Measurements from ENCODE around the gene SEC23A.
"Not testable (repeated sequence)": the region's sequence is repeated elsewhere in the genome, so short reads cannot be mapped to it uniquely, and the experiment has no call there.

The SEC23A gene

GRCh38 chr14:39102969-39103957, at the start of gene SEC23A:
Gene SEC23A, minus strand, starts transcription at chr14:39103235. Its CDS starts 7,117 bp downstream, at chr14:39096118.
- Histone ChIP-seq H3K27me3 (ENCODE audit: insufficient read depth, low read length, poor library complexity) (no peaks in the 10 kb centered on the region), H3K36me3 (ENCODE audit: insufficient read depth, low read length) (no peaks in the 10 kb centered on the region; the same call in 1 of the 2 replicates), H4K20me1 (ENCODE audit: insufficient read depth, low read length) (no peaks in the 10 kb centered on the region), H3K9ac (ENCODE audit: low read depth, low read length) (peak within 1 kb of the TSS; percentile 91), H3K79me2 (ENCODE audit: insufficient read depth, low read length) (peaks cover 54% of the 10 kb centered on the region), H3K4me1 (ENCODE audit: insufficient read depth, low read length) (peaks cover 42% of the 10 kb centered on the region), H2AFZ (ENCODE audit: low read depth, low read length) (peak within 1 kb of the TSS; percentile 93), H3K27ac (ENCODE audit: low read length) (peak within 1 kb of the TSS; percentile 91), H3K4me3 (ENCODE audit: low read depth in 1 of 2, low read length in 2 of 2) (peak within 1 kb of the TSS; percentile 71 to 93), H3K9me3 (ENCODE audit: insufficient read depth, low read length, severe bottlenecking) (no peaks in the 10 kb centered on the region), H3K4me2 (ENCODE audit: insufficient read depth, low read length) (peak within 1 kb of the TSS; percentile 74)
- TF ChIP-seq CTCF (IDR thresholded peaks at IDR 0.05; ENCODE audit: borderline replicate concordance, extremely low read depth, low read length, poor library complexity, severe bottlenecking) (peak; percentile 1), EZH2 (IDR thresholded peaks at IDR 0.05; ENCODE audit: borderline replicate concordance, low read depth, low read length, severe bottlenecking) (no peak)
- ATAC-seq (ENCODE audit: insufficient read depth, low read depth) (peak; percentile 96), DNase-seq (peak; percentile 88)

- no peak overlapping the region for H3K27ac ChIP-seq (ENCODE audit: low read length)
- no peaks in the 10 kb centered on the region for H3K79me2 ChIP-seq (ENCODE audit: insufficient read depth, low read length)
- no peak overlapping the region for H2AFZ ChIP-seq (ENCODE audit: low read depth, low read length)
- H4K20me1 ChIP-seq (ENCODE audit: insufficient read depth, low read length) = no peaks in the 10 kb centered on the region
- TF ChIP-seq EZH2 (IDR thresholded peaks at IDR 0.05; ENCODE audit: borderline replicate concordance, low read depth, low read length, severe bottlenecking) = no peak
- no peak for TF ChIP-seq CTCF (IDR thresholded peaks at IDR 0.05; ENCODE audit: borderline replicate concordance, extremely low read depth, low read length, poor library complexity, severe bottlenecking)
- DNase-seq (no peak), ATAC-seq (ENCODE audit: insufficient read depth, low read depth) (0 out of 3 replicates have a peak, but pooled peaks have one; percentile 17)
- H3K9ac ChIP-seq (ENCODE audit: low read depth, low read length) = no peak overlapping the region
- no peaks in the 10 kb centered on the region for H3K4me1 ChIP-seq (ENCODE audit: insufficient read depth, low read length)
- H3K4me3 ChIP-seq (ENCODE audit: low read depth in 1 of 2, low read length in 2 of 2) = no peak overlapping the region
- no peak overlapping the region for H3K4me2 ChIP-seq (ENCODE audit: insufficient read depth, low read length)
- H3K9me3 ChIP-seq (ENCODE audit: insufficient read depth, low read length, severe bottlenecking) = peaks cover 7% of the 10 kb centered on the region
- H3K27me3 ChIP-seq (ENCODE audit: insufficient read depth, low read length, poor library complexity) = no peaks in the 10 kb centered on the region
- peaks cover 33% of the 10 kb centered on the region for H3K36me3 ChIP-seq (ENCODE audit: insufficient read depth, low read length)
Measured at GRCh38 chr14:39145266-39145966, 42.4 kb upstream of the SEC23A start.

DNA sequence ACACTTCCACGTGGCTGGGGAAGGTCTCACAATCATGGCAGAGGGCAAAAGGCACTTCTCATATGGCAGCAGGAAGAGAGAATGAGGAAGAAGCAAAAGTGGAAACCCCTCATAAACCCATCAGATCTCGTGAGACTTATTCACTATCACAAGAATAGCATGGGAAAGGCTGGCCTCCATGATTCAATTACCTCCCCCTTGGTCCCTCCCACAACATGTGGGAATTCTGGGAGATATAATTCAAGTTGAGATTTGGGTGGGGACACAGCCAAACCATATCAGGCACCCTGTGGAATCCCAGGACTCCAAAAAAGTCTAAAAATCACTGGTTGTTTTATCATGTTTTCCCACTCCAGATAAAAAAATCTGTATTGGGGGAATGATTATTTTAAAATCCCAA, 40.2 kb upstream of the SEC23A start:
- H3K79me2 ChIP-seq (ENCODE audit: insufficient read depth, low read length); H2AFZ ChIP-seq (ENCODE audit: low read depth, low read length); H3K9ac ChIP-seq (ENCODE audit: low read depth, low read length); ATAC-seq (ENCODE audit: insufficient read depth, low read depth); DNase-seq; H4K20me1 ChIP-seq (ENCODE audit: insufficient read depth, low read length); H3K4me1 ChIP-seq (ENCODE audit: insufficient read depth, low read length); H3K27me3 ChIP-seq (ENCODE audit: insufficient read depth, low read length, poor library complexity); H3K27ac ChIP-seq (ENCODE audit: low read length); H3K4me2 ChIP-seq (ENCODE audit: insufficient read depth, low read length); H3K9me3 ChIP-seq (ENCODE audit: insufficient read depth, low read length, severe bottlenecking); H3K4me3 ChIP-seq (ENCODE audit: low read depth in 1 of 2, low read length in 2 of 2): not testable (repeated sequence)
- H3K36me3 ChIP-seq (ENCODE audit: insufficient read depth, low read length) = peaks cover 29% of the 10 kb centered on the region

GRCh38 chr14:39141623-39142022, 38.6 kb upstream of the SEC23A start:
- not testable (repeated sequence) for H3K9me3 ChIP-seq (ENCODE audit: insufficient read depth, low read length, severe bottlenecking); ATAC-seq (ENCODE audit: insufficient read depth, low read depth); H3K4me2 ChIP-seq (ENCODE audit: insufficient read depth, low read length); H3K4me3 ChIP-seq (ENCODE audit: low read depth in 1 of 2, low read length in 2 of 2); H3K4me1 ChIP-seq (ENCODE audit: insufficient read depth, low read length); H3K79me2 ChIP-seq (ENCODE audit: insufficient read depth, low read length); DNase-seq; H4K20me1 ChIP-seq (ENCODE audit: insufficient read depth, low read length); H3K27ac ChIP-seq (ENCODE audit: low read length); H3K27me3 ChIP-seq (ENCODE audit: insufficient read depth, low read length, poor library complexity); H2AFZ ChIP-seq (ENCODE audit: low read depth, low read length); H3K9ac ChIP-seq (ENCODE audit: low read depth, low read length)
- peaks cover 39% of the 10 kb centered on the region for H3K36me3 ChIP-seq (ENCODE audit: insufficient read depth, low read length)
